Right atrium auricular region (tissue), 2 donors: ENCODE results near the gene RMDN2. TPM values are rescaled to one million over a fixed set of nuclear protein-coding genes. Genes with fewer than 3 reads are reported as not detected.
A peak's percentile ranks its signal among the peaks of the same experiment; 100 is the strongest.

ENCODE experiments used
- DNase-seq: peaks from one replicate; pipeline ENCODE4 v3.0.0-alpha.2; 2019; ENCODE audit warnings: low spot score
- H3K27ac ChIP-seq, 2 donors: fragments of 200-600 bp; sonication (generic); 1 replicate in 1 of 2; 2 replicates in 1 of 2; pipeline ENCODE4 v1.5.1; 2016 to 2019
- H3K27me3 ChIP-seq, 2 donors: fragments of 200-600 bp; sonication (generic); one replicate each; pipeline versions ENCODE4 v1.5.1 to v1.6.0; 2017 to 2019
- H3K36me3 ChIP-seq: fragments of 200-600 bp; sonication (generic); one replicate; pipeline ENCODE4 v1.5.1; 2016
- H3K4me1 ChIP-seq, 2 donors: fragments of 200-600 bp; sonication (generic); one replicate each; pipeline versions ENCODE4 v1.5.1 to v1.6.0; 2017 to 2019
- H3K4me3 ChIP-seq, 2 donors: fragments of 200-600 bp; sonication (generic); 1 replicate in 1 of 2; 2 replicates in 1 of 2; pipeline ENCODE4 v1.5.1; 2017 to 2019; ENCODE audit warnings: mild to moderate bottlenecking in 1 of 2, moderate library complexity in 1 of 2
- H3K9me3 ChIP-seq, 2 donors: fragments of 200-600 bp; sonication (generic); one replicate each; pipeline ENCODE4 v1.5.1; 2019
- CTCF ChIP-seq, 2 donors: fragments of 200-600 bp; sonication (generic); IDR thresholded peaks; one replicate each; pipeline ENCODE4 v1.5.1; 2019; ENCODE audit warnings: antibody characterized with exemption in 2 of 2
- total RNA-seq, 2 donors: library from RNA; depleted of rRNA; stranded (reverse); fragments of >200 nt; gene quantifications; one replicate each; pipeline ENCODE4 v1.1.0, GENCODE V29; 2016

RMDN2 gene
- total RNA-seq, 2 donors from 2014 or later = 5.0 to 6.2 TPM

- Histone ChIP-seq H3K27me3 (no peaks in the 10 kb centered on the region), H3K27ac (no peak overlapping the region), H3K4me1 (no peaks in the 10 kb centered on the region), H3K4me3 (no peak overlapping the region), H3K9me3 (no peaks in the 10 kb centered on the region), H3K36me3 (no peaks in the 10 kb centered on the region)
- no peak for DNase-seq
- TF ChIP-seq CTCF (IDR thresholded peaks at IDR 0.05) = no peak
Observed at GRCh38 chr2:37983719-37984118, 58.6 kb downstream of the RMDN2 start.

GRCh38 chr2:37984176-37984575, 59.1 kb downstream of the RMDN2 start:
- Histone ChIP-seq H3K4me1 (no peaks in the 10 kb centered on the region), H3K27me3 (no peaks in the 10 kb centered on the region), H3K36me3 (no peaks in the 10 kb centered on the region), H3K4me3 (no peak overlapping the region), H3K27ac (no peak overlapping the region), H3K9me3 (no peaks in the 10 kb centered on the region)
- TF ChIP-seq CTCF (IDR thresholded peaks at IDR 0.05) = no peak
- DNase-seq = no peak

GRCh38 chr2:37984589-37984988, 59.5 kb downstream of the RMDN2 start:
- TF ChIP-seq CTCF (IDR thresholded peaks at IDR 0.05) = peak in 1 of 2 donors; percentile 33
- H3K36me3 ChIP-seq = no peaks in the 10 kb centered on the region
- no peaks in the 10 kb centered on the region for H3K4me1 ChIP-seq
- H3K27me3 ChIP-seq = no peaks in the 10 kb centered on the region
- H3K4me3 ChIP-seq = no peak overlapping the region
- no peaks in the 10 kb centered on the region for H3K9me3 ChIP-seq
- no peak overlapping the region for H3K27ac ChIP-seq
- DNase-seq = no peak

DNA sequence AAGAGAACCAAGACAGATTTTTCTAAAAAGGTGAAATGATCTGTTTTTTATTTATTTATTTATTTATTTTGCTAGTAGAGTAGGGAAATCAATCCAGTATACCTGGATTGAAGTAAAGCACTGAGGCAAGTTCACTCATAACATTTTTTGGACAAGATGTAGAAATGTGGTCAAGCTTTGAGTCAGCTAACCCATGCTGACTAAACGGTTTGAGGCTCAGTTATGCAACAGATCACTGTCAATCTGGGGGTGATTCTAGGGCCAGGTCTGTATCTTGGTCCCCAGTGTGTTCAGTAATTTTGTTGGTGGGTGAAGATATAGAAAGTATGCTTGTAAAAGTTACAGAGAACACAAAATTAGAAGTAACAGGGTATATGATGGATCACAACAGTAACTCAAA, 60.2 kb downstream of the RMDN2 start:
- TF ChIP-seq CTCF (IDR thresholded peaks at IDR 0.05) = no peak
- Histone ChIP-seq H3K27me3 (no peaks in the 10 kb centered on the region), H3K27ac (no peak overlapping the region), H3K9me3 (no peaks in the 10 kb centered on the region), H3K36me3 (no peaks in the 10 kb centered on the region), H3K4me3 (no peak overlapping the region), H3K4me1 (no peaks in the 10 kb centered on the region)
- no peak for DNase-seq

DNA sequence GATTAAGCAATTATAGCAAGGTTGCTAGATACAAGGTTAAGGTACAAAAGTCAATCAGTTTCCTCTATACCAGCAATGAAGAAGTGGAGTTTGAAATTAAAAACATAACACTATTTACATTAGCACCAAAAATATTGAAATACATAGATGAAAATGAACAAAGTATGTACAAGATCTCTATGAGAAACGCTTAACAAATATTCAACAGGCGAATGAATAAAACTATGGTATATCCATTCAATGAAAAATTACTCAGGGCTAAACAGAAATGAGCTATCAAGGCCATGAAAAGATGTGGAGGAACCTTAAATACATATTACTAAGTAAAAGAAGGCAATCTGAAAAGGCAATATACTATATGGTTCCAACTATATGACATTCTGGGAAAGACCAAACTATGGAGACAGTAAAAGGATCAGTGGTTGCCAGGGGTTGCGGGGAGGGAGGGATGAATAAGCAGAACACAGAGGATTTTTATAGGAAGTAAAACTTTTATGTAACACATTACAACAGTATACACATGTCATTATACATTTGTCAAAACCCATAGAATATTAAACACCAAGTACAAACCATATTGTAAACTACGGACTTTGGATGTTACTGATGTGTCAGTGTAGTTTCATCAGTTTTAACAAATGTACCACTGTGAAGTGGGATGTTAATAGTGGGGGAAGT, 62.1 kb downstream of the RMDN2 start:
- no peaks in the 10 kb centered on the region for H3K4me1 ChIP-seq
- TF ChIP-seq CTCF (IDR thresholded peaks at IDR 0.05) = no peak

DNA sequence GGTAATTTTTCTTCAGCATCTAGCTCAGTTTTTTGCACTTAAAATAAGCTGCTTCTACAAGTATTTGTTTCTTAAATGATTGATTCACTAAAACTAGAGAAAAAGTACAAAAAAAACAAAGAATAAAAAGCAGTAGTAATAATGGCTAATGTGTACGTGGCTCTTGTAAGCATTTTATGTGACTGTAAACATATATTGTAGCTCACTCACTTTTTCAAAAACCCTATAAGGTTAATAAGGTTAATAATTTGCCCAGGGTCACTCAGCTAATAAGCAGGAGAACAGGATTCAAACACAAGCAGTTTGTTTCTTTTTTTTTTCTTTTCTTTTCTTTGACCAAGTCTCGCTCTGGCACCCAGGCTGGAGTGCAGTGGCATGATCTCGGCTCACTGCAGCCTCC, 67.5 kb downstream of the RMDN2 start:
- Histone ChIP-seq H3K36me3 (no peaks in the 10 kb centered on the region), H3K27me3 (no peaks in the 10 kb centered on the region), H3K4me3 (no peak overlapping the region), H3K4me1 (no peaks in the 10 kb centered on the region), H3K27ac (no peak overlapping the region), H3K9me3 (no peaks in the 10 kb centered on the region)
- no peak for DNase-seq
- TF ChIP-seq CTCF (IDR thresholded peaks at IDR 0.05) = no peak

More for the DNA sequence above, 62.1 kb downstream of the RMDN2 start:
- no peaks in the 10 kb centered on the region for H3K27me3 ChIP-seq
- no peak overlapping the region for H3K4me3 ChIP-seq
- H3K9me3 ChIP-seq = no peaks in the 10 kb centered on the region
- H3K36me3 ChIP-seq = no peaks in the 10 kb centered on the region
- no peak for DNase-seq
- no peak overlapping the region for H3K27ac ChIP-seq
